RWPE2 (cell line): ENCODE results near the gene SCUBE1.

ENCODE experiments used
- ATAC-seq: fragments of 200-7000 bp; cut with Tn5 transposase; 3 replicates; pipeline ENCODE4 v1.9.1; 2021; ENCODE audit warnings: low read depth
- DNase-seq: peaks from one replicate; pipeline ENCODE4 v3.0.0-alpha.2; 2020; ENCODE audit warnings: low spot score
- H3K27ac ChIP-seq: fragments of 450-650 bp; 2 replicates; pipeline ENCODE4 v1.5.1; 2017; ENCODE audit warnings: mild to moderate bottlenecking; ENCODE audit not compliant: poor library complexity, severe bottlenecking
- H3K27me3 ChIP-seq: fragments of 250-450 bp; sonication (Bioruptor Pico); 2 replicates; pipeline ENCODE4 v1.5.1; 2021; ENCODE audit warnings: mild to moderate bottlenecking, moderate library complexity; ENCODE audit not compliant: insufficient read depth, poor library complexity, severe bottlenecking
- H3K36me3 ChIP-seq: fragments of 250-450 bp; sonication (Bioruptor Pico); 2 replicates; pipeline ENCODE4 v1.5.1; 2020; ENCODE audit warnings: low read depth, mild to moderate bottlenecking, moderate library complexity
- H3K4me1 ChIP-seq: fragments of 250-450 bp; sonication (Bioruptor Pico); 2 replicates; pipeline ENCODE4 v1.5.1; 2021; ENCODE audit warnings: mild to moderate bottlenecking, moderate library complexity; ENCODE audit not compliant: insufficient read depth, poor library complexity, severe bottlenecking
- H3K4me3 ChIP-seq: fragments of 250-450 bp; sonication (Bioruptor Pico); 2 replicates; pipeline ENCODE4 v1.5.1; 2021; ENCODE audit warnings: mild to moderate bottlenecking, moderate library complexity; ENCODE audit not compliant: severe bottlenecking
- H3K9me3 ChIP-seq: fragments of 250-450 bp; sonication (Bioruptor Pico); 2 replicates; pipeline ENCODE4 v1.5.1; 2021; ENCODE audit warnings: mild to moderate bottlenecking, moderate library complexity; ENCODE audit not compliant: severe bottlenecking
- TF ChIP-seq, protein P1 (sequence below): fragments of 450-650 bp; IDR thresholded peaks from one replicate; pipeline ENCODE4 v1.5.1; 2017; ENCODE audit warnings: mild to moderate bottlenecking, moderate library complexity; ENCODE audit not compliant: poor library complexity, severe bottlenecking

Gene SCUBE1

DNA sequence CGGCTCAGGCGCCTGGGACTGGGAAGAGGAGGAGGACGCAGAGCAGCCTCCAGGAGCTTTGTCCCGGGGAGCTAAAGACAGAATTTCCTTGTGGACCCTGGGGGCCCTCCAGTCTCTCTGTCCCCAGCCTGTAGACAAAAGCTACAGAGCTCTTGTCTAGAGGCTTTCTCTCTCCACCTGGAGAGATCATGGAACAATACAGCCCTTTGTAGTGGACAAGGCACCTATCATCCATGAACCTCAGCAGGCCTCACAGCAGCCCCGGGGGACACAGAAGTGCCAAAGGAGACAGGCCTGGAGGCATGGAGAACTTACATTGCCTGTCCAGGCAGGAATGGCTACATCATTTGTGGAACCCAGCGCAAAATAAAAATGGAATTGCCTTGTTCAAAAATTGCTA lies 100.5 kb downstream of the SCUBE1 start:
- no peaks in the 10 kb centered on the region for H3K9me3 ChIP-seq
- H3K36me3 ChIP-seq = no peaks in the 10 kb centered on the region
- H3K27ac ChIP-seq = no peak overlapping the region
- ATAC-seq (no peak), DNase-seq (no peak)
- H3K4me1 ChIP-seq = no peaks in the 10 kb centered on the region
- TF ChIP-seq, protein P1, sequence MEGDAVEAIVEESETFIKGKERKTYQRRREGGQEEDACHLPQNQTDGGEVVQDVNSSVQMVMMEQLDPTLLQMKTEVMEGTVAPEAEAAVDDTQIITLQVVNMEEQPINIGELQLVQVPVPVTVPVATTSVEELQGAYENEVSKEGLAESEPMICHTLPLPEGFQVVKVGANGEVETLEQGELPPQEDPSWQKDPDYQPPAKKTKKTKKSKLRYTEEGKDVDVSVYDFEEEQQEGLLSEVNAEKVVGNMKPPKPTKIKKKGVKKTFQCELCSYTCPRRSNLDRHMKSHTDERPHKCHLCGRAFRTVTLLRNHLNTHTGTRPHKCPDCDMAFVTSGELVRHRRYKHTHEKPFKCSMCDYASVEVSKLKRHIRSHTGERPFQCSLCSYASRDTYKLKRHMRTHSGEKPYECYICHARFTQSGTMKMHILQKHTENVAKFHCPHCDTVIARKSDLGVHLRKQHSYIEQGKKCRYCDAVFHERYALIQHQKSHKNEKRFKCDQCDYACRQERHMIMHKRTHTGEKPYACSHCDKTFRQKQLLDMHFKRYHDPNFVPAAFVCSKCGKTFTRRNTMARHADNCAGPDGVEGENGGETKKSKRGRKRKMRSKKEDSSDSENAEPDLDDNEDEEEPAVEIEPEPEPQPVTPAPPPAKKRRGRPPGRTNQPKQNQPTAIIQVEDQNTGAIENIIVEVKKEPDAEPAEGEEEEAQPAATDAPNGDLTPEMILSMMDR = no peak
- H3K4me3 ChIP-seq = no peak overlapping the region
- no peaks in the 10 kb centered on the region for H3K27me3 ChIP-seq

DNA sequence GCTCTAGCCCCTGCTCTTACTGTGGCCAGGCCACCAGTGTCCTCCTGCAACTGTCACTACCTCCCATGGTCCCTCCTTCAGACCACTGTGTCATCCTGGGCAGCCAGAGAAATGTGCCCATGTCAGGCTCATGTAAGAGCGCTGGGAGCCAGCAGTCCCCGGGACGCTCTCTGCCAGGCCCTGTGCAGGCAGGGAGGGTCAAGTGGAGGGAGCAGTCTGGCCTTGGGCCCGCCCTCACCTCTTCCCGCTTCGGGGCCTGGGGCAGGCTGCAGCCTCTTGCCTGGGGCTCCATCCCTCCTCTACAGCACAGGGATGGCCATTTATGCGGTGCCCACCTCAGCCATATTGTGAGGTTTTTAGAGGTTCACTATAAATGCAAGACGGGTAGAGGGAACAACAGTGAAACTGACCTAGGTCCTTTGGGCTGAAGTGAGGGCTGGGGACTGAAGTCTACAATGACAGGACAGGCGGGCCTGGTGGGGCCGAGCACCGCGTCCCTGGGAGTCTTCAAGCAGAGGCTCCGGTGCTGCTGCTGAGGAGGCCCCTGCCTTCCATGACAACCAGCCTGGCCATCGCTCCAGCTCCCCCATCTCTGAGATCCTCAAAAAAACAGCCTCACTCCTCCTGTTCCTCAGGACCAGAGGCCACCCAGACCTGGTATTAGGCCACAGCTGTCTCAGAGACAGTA lies 101.3 kb downstream of the SCUBE1 start:
- DNase-seq (no peak), ATAC-seq (no peak)
- TF ChIP-seq, protein P1 = no peak

DNA sequence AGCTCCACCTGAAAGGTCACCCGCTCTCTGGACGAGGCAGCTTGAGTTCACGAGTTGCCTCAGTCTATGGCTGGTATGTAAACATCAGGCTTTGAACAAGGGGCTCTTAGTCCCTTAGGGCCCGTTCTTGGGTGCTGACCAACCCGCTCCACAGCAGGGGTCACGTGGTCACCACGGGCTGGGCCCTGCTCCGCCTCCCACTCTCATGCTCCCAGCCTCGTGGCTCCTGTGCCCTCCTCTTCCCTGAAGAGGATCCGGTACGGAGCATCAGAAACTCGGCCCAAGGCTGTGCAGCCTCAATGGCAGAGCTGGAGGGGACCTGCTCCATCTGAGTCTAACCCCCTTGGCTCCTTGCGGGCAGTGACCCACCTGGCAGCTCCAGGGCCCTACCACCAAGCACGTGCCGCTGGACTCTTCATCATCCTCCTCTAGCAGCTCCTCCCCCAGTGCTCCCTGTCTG lies 102.0 kb downstream of the SCUBE1 start:
- ATAC-seq (no peak), DNase-seq (no peak)
- Histone ChIP-seq H3K27ac (no peak overlapping the region), H3K4me1 (no peaks in the 10 kb centered on the region), H3K9me3 (no peaks in the 10 kb centered on the region), H3K27me3 (no peaks in the 10 kb centered on the region), H3K36me3 (no peaks in the 10 kb centered on the region), H3K4me3 (no peak overlapping the region)
- TF ChIP-seq, protein P1 = no peak

More for the DNA sequence above, 101.3 kb downstream of the SCUBE1 start:
- H3K4me1 ChIP-seq = no peaks in the 10 kb centered on the region
- no peaks in the 10 kb centered on the region for H3K9me3 ChIP-seq
- no peaks in the 10 kb centered on the region for H3K36me3 ChIP-seq
- no peaks in the 10 kb centered on the region for H3K27me3 ChIP-seq
- H3K27ac ChIP-seq = no peak overlapping the region
- no peak overlapping the region for H3K4me3 ChIP-seq

DNA sequence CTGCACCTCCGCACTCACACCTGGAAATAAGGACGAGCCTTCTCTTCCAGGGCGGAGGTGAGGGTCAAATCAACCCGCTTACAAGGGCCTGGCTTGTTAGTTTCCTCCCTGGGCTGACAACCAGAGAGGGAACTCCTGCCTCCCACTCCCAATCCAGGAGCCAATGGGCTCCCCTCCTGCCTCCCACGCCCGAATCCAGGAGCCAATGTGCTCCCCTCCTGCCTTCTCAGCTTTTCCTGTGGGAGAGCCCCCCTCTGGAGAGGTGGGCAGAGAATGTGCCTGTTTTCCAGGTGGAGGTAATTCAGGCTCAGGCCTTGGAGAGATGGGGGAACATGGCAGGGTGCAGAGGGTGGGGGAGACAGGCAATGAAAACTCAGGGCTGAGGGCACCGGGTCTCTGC lies 102.6 kb downstream of the SCUBE1 start:
- TF ChIP-seq, protein P1 = no peak
- Histone ChIP-seq H3K27ac (no peak overlapping the region), H3K4me3 (no peak overlapping the region), H3K4me1 (no peaks in the 10 kb centered on the region), H3K9me3 (no peaks in the 10 kb centered on the region), H3K36me3 (no peaks in the 10 kb centered on the region), H3K27me3 (no peaks in the 10 kb centered on the region)
- ATAC-seq (no peak), DNase-seq (no peak)

DNA sequence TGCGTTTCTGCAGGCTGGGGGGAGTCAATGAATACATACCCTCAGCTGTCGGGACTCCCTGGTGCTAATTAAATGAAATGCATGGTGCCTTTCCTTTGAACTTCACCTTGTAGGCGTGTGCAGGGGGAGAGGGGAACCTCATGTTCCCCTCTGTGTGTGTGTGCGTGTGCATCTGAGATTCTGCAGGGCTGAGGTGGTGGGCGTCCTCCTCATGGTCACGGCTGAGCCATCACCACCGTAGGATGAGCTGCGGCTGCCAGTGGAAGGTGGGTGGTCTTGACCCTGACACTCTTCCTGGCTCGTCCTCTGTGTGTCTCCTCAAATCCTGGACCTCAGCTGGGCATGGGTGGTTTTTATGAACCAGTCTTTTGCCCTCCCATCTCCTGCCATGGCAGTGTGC lies 103.2 kb downstream of the SCUBE1 start:
- Histone ChIP-seq H3K27ac (no peak overlapping the region), H3K4me3 (no peak overlapping the region), H3K4me1 (no peaks in the 10 kb centered on the region), H3K36me3 (no peaks in the 10 kb centered on the region), H3K9me3 (no peaks in the 10 kb centered on the region), H3K27me3 (no peaks in the 10 kb centered on the region)
- ATAC-seq = no peak
- no peak for DNase-seq
- TF ChIP-seq, protein P1 = no peak
